Coronary artery (tissue), 2 donors: ENCODE results near the gene STK26.
A peak's percentile ranks its signal among the peaks of the same experiment; 100 is the strongest.

Experiments used
- DNase-seq: peaks from one replicate; pipeline ENCODE4 v3.0.0-alpha.2; 2017; ENCODE audit warnings: low spot score
- H3K27ac ChIP-seq, 2 donors: fragments of 200-600 bp; sonication (generic); one replicate each; pipeline ENCODE4 v1.5.1; 2016 to 2019
- H3K4me3 ChIP-seq: fragments of 200-600 bp; sonication (generic); 2 replicates; pipeline ENCODE4 v1.5.1; 2016; ENCODE audit warnings: mild to moderate bottlenecking, moderate library complexity
- TF ChIP-seq, protein P1 (sequence below): fragments of 200-600 bp; sonication (generic); IDR thresholded peaks from one replicate; pipeline ENCODE4 v1.5.1; 2019; ENCODE audit warnings: antibody characterized with exemption

Gene STK26

DNA sequence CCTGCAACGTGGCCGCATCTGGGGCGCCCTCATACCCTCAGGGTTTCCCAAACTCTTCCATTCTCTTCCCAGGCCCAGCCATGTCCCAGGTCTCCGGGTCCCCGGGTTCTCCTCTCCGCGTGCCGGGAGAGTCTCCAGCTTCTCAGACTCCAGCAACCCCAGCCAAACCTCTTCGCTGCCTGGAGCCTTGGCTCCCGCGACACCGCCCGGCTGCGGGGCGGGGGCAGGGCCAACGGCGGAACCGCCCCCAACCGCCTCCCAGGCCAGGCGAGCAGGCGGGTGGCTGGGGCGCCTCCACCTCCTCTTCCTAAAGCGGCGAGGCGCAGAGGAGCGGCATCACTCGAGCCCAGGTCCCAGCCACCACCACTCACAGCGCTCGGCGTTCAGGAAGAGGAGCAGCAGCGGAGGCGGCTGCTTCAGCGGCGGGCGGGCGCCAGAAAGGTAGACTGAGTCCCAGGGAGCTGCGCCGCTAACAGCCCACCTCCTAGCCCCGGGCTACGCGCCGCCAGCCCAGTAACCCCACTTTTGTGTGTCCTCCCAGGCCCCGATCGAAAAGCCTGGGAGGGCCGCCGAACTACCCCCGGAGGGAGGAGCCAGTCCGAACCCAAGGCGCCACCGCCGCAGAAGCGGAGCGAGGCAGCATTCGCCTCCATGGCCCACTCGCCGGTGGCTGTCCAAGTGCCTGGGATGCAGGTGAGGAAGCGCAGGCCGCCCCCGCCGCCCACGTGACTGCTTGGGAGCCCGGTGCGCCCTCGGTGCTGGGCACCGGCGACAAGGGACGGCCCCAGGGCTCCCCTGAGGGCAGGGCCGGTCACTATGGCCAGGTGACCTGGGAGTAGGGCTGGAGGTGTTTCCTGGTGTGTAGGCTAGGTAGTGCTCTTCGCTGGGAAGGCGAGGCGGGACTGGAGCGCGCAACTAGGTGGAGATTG, at the start of gene STK26:
Gene STK26, plus strand, starts transcription at position 336 of the 929 bp plus-strand sequence. Its CDS starts 316 bp downstream, at position 652.
- Histone ChIP-seq H3K4me3 (peak within 1 kb of the TSS; percentile 76), H3K27ac (peak within 1 kb of the TSS; percentile 33 to 55)
- TF ChIP-seq, protein P1, sequence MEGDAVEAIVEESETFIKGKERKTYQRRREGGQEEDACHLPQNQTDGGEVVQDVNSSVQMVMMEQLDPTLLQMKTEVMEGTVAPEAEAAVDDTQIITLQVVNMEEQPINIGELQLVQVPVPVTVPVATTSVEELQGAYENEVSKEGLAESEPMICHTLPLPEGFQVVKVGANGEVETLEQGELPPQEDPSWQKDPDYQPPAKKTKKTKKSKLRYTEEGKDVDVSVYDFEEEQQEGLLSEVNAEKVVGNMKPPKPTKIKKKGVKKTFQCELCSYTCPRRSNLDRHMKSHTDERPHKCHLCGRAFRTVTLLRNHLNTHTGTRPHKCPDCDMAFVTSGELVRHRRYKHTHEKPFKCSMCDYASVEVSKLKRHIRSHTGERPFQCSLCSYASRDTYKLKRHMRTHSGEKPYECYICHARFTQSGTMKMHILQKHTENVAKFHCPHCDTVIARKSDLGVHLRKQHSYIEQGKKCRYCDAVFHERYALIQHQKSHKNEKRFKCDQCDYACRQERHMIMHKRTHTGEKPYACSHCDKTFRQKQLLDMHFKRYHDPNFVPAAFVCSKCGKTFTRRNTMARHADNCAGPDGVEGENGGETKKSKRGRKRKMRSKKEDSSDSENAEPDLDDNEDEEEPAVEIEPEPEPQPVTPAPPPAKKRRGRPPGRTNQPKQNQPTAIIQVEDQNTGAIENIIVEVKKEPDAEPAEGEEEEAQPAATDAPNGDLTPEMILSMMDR, result no peak
- DNase-seq, result peak; percentile 73

DNA sequence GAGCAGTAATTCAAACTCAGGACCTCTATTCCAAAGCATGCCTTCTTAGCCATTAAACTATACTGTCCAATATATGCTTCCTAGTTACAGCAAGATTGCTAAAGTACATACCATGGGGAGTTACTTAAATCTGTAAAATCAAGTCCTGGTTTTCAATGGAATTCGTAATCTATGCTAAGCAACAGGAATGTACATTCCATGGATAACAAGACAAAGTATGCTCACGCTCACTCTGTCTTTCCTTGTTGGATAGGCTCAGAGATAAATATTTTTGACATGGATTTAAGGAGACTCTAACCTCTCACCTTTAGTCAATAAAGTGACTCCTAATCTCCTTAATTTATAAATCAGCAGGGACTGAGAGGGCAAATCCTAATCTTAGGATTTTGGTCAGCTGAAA, 47.3 kb upstream of the STK26 start:
- Histone ChIP-seq H3K4me3 (no peak overlapping the region), H3K27ac (no peak overlapping the region)
- DNase-seq, result no peak
- TF ChIP-seq, protein P1, result no peak

DNA sequence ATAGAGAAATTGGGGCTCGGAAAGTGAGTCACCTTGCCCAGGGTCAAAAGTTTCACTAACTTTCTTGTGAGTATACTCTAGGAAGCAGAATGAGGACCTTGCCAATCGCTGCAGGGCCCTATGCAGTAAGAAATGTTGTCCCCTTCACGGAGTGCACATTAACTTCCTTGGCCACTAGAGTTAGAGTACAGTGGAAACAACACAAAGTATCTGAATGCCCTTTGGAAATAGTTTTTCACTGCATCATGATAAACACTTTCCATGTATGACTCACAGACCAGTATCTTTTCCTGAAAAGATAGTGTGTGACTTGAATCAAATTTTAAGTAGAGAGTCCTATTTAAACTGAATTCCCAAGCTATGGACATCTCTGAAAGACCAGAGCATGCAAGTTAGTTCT, 45.5 kb upstream of the STK26 start:
- Histone ChIP-seq H3K4me3 (no peak overlapping the region), H3K27ac (no peak overlapping the region)
- TF ChIP-seq, protein P1, result no peak
- no peak for DNase-seq

DNA sequence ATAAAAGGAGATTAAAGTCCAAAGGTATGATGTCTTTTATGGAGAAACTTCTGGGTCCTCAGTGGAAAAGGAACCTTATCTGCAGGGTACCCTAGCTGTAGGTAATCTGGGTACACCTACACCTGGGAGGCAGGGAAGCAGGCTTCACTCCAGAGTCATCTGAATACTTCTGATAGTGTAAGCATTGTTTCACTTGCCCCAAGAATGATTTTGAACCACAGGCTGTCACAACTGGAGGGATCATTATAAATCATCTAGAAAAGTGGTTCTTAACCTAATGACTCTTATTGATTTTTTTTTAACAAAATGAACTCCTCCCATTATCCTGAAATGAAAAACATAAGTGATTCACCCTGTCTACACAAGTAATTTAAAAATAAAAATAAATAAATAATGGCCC, 44.0 kb upstream of the STK26 start:
- no peak for DNase-seq
- Histone ChIP-seq H3K4me3 (no peak overlapping the region), H3K27ac (no peak overlapping the region)
- TF ChIP-seq, protein P1, result no peak

DNA sequence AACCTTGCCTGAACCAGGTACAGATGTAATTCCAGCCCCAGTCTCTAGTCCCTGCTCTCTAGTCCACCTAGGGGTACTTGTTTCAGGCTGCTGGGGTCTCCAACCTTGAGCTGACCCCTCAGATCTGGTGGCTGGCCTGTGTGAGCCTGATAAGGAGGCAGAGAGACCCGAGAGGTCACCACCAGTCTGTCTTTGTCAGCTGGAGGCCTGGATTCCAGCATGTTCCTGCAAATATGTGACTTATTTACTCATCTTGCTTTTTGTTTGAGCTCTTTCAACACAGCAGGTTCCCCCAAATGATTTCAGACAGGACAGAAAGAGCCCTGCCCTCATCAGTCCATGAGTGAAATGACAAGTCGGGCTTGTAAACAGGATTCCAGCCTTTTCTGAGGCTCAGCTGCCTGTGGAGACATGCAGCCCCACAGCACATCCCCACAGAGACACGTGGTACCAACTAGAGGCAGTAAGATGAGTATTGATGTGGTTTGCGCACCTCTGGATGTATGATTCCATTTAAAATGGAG, 37.5 kb upstream of the STK26 start:
- Histone ChIP-seq H3K27ac (no peak overlapping the region), H3K4me3 (no peak overlapping the region)
- DNase-seq, result no peak
- TF ChIP-seq, protein P1, result no peak

DNA sequence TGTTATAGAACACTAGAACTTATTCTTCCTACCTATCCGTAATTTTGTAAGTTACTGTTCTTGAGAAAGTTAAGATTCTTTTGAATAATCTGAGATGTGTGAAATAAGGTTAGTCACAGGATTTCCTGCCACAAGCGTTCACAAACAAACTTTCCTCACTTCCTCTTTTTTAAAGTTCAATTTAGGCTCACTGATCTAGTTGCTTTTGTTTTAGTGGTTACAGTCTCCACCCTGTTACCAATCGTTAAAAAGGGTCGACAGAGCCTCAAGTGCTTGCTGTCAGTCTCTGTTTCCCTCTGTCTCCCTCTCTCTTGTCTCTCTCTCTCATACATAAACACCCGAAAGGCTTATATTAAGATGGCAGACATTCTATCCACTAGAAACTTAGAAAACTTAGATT, 35.9 kb upstream of the STK26 start:
- no peak overlapping the region for H3K4me3 ChIP-seq
- H3K27ac ChIP-seq, result no peak overlapping the region
- TF ChIP-seq, protein P1, result no peak
- no peak for DNase-seq

DNA sequence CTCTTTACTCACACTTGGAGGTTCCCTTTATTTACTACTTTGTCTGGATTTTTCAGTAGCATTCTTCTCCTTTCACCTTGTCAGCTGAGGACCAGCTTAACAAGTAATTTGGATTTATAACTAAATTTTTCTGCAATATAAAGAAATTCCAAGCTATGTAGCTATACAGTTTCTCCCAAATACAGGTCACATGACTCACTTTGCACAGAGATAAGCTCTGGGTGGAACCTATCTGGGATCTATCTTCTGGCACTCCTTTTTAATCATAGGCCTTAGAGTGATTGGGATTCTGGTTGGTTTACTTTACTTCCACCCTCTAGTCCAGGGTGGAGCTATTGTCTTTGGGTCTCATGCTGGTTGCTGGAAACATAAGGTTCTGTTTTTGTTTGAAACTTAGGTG, 34.9 kb upstream of the STK26 start:
- DNase-seq, result no peak
- Histone ChIP-seq H3K27ac (no peak overlapping the region), H3K4me3 (no peak overlapping the region)
- TF ChIP-seq, protein P1, result no peak
